CD4-positive, alpha-beta T cell (primary cell): Measurements from ENCODE around the gene DBP. TPM values are rescaled to one million over a fixed set of nuclear protein-coding genes. Genes with fewer than 3 reads are reported as not detected.

ENCODE experiments used
- ATAC-seq: fragments of 200-7000 bp; cut with Tn5 transposase; one replicate; pipeline ENCODE4 v1.10.0; 2022; ENCODE audit warnings: mild to moderate bottlenecking; ENCODE audit not compliant: poor library complexity
- CTCF ChIA-PET: fragments of 350-600 bp; sonication (Branson Sonifier 250); formaldehyde crosslinking; loops from one replicate; lab custom pipeline; 2021; ENCODE audit warnings: antibody characterized with exemption, inconsistent platforms; lab: Charles Lee
- POLR2A ChIA-PET: fragments of 350-600 bp; sonication (Branson Sonifier 250); formaldehyde crosslinking; loops from one replicate; lab custom pipeline; 2021; ENCODE audit warnings: antibody characterized with exemption, inconsistent platforms; lab: Charles Lee
- DNase-seq, 14 experiments: peaks; one replicate each; pipeline ENCODE4 v3.0.0-alpha.2; 2013 to 2020; ENCODE audit warnings: mixed read lengths in 2 of 14
- H3K27ac ChIP-seq, 2 donors: one replicate each; pipeline versions ENCODE4 v1.5.1 to v1.7.0; 2013; ENCODE audit warnings: low read length in 2 of 2, low read depth in 1 of 2, mild to moderate bottlenecking in 1 of 2
- H3K27me3 ChIP-seq, 2 experiments: 1 replicate in 1 of 2; 2 replicates in 1 of 2; pipeline versions ENCODE4 v1.6.1 to v1.7.0; 2013; ENCODE audit warnings: low read length in 2 of 2, control low read depth in 1 of 2, mild to moderate bottlenecking in 1 of 2, moderate library complexity in 1 of 2; ENCODE audit not compliant: insufficient read depth in 2 of 2, control insufficient read depth in 1 of 2
- H3K36me3 ChIP-seq: one replicate; pipeline ENCODE4 v1.6.1; 2013; ENCODE audit warnings: low read length, control low read depth; ENCODE audit not compliant: insufficient read depth
- H3K4me1 ChIP-seq: one replicate; pipeline ENCODE4 v1.6.1; 2013; ENCODE audit warnings: low read length, control low read depth; ENCODE audit not compliant: insufficient read depth
- H3K4me3 ChIP-seq: one replicate; pipeline ENCODE4 v1.5.1; 2013; ENCODE audit warnings: mild to moderate bottlenecking, low read length, moderate library complexity
- H3K9me3 ChIP-seq, 2 experiments: 1 replicate in 1 of 2; 2 replicates in 1 of 2; pipeline versions ENCODE4 v1.6.1 to v1.7.0; 2013; ENCODE audit warnings: low read length in 2 of 2, mild to moderate bottlenecking in 2 of 2, control low read depth in 1 of 2, moderate library complexity in 1 of 2; ENCODE audit not compliant: control insufficient read depth in 1 of 2, insufficient read depth in 1 of 2
- H3K27ac Mint-ChIP-seq: one replicate; pipeline ENCODE4 v1.8.0; 2020; ENCODE audit warnings: mixed read lengths
- H3K27me3 Mint-ChIP-seq: one replicate; pipeline ENCODE4 v1.8.0; 2021; ENCODE audit warnings: mixed read lengths
- H3K36me3 Mint-ChIP-seq: one replicate; pipeline ENCODE4 v1.8.0; 2021; ENCODE audit warnings: low read depth, mixed read lengths
- H3K4me1 Mint-ChIP-seq: one replicate; pipeline ENCODE4 v1.8.0; 2021; ENCODE audit warnings: low read depth, mixed read lengths
- H3K4me3 Mint-ChIP-seq: one replicate; pipeline ENCODE4 v1.8.0; 2020; ENCODE audit warnings: mild to moderate bottlenecking, mixed read lengths
- H3K9me3 Mint-ChIP-seq: one replicate; pipeline ENCODE4 v1.8.0; 2020; ENCODE audit warnings: mixed read lengths
- intact Hi-C, 2 experiments: fragments of 100-400 bp; cut with DNase I in 1 of 2; cut with micrococcal nuclease in 1 of 2; formaldehyde crosslinking; loops; one replicate each; pipeline versions ENCODE4 v1.15.1 to v1.9.0; 2023 to 2025; cut with DNase I, micrococcal nuclease
- total RNA-seq, 174 experiments: library from RNA in 2 of 174; stranded (reverse) in 2 of 174; gene quantifications; one replicate each; pipeline ENCODE4 v1.2.3 and lab custom pipeline; 2021 to 2026
- TF ChIP-seq, protein P1 (sequence below): fragments of 200-600 bp; IDR thresholded peaks from one replicate; pipeline ENCODE4 v1.8.0; 2022; ENCODE audit warnings: antibody characterized with exemption, mild to moderate bottlenecking

DBP gene
- total RNA-seq, 2 experiments from 2014 or later, result 48.3 to 55.6 TPM

DNA sequence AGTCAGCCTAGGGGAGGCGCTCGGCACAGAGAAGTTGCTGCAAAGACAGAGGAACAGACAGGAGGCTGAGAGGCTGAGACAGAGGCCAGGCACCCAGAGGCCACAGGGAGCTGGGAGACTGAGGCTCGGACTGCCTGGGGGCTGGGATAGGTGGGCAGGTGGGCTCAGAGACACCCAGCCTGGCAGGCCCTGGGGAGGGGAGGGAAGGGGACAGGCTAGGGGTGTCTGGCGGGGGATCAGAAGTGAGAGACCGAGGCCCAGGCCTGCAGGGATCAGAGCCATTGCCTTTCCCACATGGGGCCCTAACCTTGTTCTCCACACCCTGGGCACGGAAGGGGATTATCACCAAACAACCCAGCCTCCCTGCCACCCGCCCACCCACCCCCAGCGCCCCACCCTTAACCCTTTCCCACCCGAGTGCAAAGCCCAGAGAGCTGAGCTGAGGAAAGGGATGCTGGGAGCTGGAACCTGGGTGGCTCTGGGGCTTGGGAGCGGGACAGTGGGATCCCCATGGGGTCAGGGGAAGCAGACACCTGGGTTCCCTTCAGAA is 34.3 kb upstream of the DBP start:
- Mint-ChIP-seq H3K4me1 (peaks cover 7% of the 10 kb centered on the region), H3K4me3 (no peak overlapping the region), H3K36me3 (no peaks in the 10 kb centered on the region), H3K9me3 (no peaks in the 10 kb centered on the region), H3K27me3 (no peaks in the 10 kb centered on the region), H3K27ac (no peak overlapping the region)
- DNase-seq (no peak), ATAC-seq (no peak)
- peaks cover 9% of the 10 kb centered on the region for H3K4me1 ChIP-seq
- ChIA-PET CTCF (no interaction called here), POLR2A (no interaction called here)
- no peak overlapping the region for H3K27ac ChIP-seq
- H3K4me3 ChIP-seq, result no peak overlapping the region
- TF ChIP-seq, protein P1, sequence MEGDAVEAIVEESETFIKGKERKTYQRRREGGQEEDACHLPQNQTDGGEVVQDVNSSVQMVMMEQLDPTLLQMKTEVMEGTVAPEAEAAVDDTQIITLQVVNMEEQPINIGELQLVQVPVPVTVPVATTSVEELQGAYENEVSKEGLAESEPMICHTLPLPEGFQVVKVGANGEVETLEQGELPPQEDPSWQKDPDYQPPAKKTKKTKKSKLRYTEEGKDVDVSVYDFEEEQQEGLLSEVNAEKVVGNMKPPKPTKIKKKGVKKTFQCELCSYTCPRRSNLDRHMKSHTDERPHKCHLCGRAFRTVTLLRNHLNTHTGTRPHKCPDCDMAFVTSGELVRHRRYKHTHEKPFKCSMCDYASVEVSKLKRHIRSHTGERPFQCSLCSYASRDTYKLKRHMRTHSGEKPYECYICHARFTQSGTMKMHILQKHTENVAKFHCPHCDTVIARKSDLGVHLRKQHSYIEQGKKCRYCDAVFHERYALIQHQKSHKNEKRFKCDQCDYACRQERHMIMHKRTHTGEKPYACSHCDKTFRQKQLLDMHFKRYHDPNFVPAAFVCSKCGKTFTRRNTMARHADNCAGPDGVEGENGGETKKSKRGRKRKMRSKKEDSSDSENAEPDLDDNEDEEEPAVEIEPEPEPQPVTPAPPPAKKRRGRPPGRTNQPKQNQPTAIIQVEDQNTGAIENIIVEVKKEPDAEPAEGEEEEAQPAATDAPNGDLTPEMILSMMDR, result no peak
- H3K27me3 ChIP-seq, result no peaks in the 10 kb centered on the region
- H3K36me3 ChIP-seq, result no peaks in the 10 kb centered on the region
- intact Hi-C loops, result no loop called here
- no peaks in the 10 kb centered on the region for H3K9me3 ChIP-seq

DNA sequence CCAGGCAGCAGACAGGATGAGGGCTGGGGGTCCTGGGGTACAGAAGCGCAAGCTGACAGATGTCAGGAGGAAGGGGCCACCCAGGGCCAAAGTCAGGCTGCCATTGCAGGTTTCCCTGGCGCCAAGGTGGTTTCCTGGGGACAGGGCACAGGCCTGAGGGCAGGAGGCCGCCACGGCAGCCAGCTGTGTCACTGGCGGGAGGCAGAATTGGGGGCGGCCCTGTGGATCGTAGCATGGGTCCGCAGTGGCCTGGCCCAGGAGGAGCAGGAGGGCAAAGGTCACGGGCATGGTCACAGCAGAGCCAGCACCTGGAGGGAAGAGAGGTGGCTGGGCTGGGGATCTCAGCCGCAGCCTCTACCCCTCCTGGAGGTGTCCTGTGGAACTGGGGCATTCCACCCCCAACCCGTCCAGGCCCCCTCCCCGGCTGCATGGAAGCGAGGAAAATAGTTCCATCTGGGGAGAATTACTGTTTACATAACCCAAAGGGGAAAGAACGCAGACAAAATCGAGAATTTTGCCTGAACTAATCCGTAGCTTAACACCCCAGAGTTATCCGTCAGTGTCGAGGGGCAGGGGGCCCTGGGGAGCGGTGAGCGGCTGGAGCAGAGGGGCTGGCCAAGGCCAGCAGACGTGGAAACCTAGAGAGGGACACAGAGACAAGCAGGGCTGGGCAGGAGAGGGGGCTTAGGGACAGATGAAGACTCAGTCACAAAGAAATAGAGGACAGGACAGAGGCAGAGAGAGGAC is 33.7 kb upstream of the DBP start:
- Histone ChIP-seq H3K9me3 (no peaks in the 10 kb centered on the region), H3K36me3 (no peaks in the 10 kb centered on the region), H3K27me3 (no peaks in the 10 kb centered on the region), H3K4me1 (peaks cover 9% of the 10 kb centered on the region), H3K27ac (no peak overlapping the region), H3K4me3 (no peak overlapping the region)
- ChIA-PET CTCF (no interaction called here), POLR2A (no interaction called here)
- no peaks in the 10 kb centered on the region for H3K36me3 Mint-ChIP-seq
- H3K27me3 Mint-ChIP-seq, result no peaks in the 10 kb centered on the region
- intact Hi-C loops, result no loop called here
- H3K9me3 Mint-ChIP-seq, result no peaks in the 10 kb centered on the region
- ATAC-seq (no peak), DNase-seq (no peak)
- no peak overlapping the region for H3K4me3 Mint-ChIP-seq
- TF ChIP-seq, protein P1, result no peak
- H3K4me1 Mint-ChIP-seq, result peaks cover 7% of the 10 kb centered on the region
- H3K27ac Mint-ChIP-seq, result no peak overlapping the region

DNA sequence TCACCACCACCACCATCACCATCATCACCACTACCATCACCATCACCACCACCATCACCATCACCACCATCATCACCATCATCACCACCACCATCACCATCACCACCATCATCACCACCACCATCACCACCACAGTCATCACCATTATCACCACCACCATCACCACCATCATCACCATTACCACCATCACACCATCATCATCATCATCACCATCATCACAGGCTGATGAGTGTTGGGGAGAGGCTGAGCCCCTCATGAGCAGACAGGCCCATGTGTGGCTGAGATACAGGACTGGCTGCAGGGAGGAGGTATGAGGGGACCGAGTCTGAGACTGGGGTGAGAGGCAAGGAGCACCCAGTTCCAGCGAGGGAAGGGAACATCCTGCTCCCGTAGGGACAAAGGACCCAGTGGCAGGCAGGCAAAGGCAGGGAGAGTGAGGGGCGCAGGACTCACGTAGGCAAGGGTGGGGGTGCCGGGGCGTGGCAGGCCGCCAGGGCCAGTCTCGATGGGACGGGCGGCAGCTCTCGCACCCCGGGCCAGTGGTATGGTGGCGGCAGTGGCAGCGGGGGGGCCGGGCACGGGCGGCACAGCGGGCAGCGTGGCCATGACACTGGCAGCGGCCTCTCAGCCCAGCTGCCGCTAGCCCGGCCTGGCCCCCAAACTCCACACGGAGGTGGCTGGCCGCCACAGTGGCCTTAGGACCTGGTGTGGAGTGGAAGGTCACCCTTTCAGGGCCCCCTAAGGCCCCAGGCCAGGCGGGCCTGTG is 32.9 kb upstream of the DBP start:
- H3K27me3 Mint-ChIP-seq, result no peaks in the 10 kb centered on the region
- no peak for ATAC-seq
- TF ChIP-seq, protein P1, result no peak
- H3K4me3 Mint-ChIP-seq, result no peak overlapping the region
- CTCF ChIA-PET, result no interaction called here
- peaks cover 2% of the 10 kb centered on the region for H3K4me1 ChIP-seq
- H3K4me1 Mint-ChIP-seq, result peaks cover 1% of the 10 kb centered on the region
- DNase-seq, result no peak
- H3K4me3 ChIP-seq, result no peak overlapping the region
- H3K9me3 Mint-ChIP-seq, result no peaks in the 10 kb centered on the region
- no peak overlapping the region for H3K27ac ChIP-seq
- H3K36me3 Mint-ChIP-seq, result no peaks in the 10 kb centered on the region
- H3K9me3 ChIP-seq, result no peaks in the 10 kb centered on the region
- no peaks in the 10 kb centered on the region for H3K27me3 ChIP-seq
- no peaks in the 10 kb centered on the region for H3K36me3 ChIP-seq
- H3K27ac Mint-ChIP-seq, result no peak overlapping the region
- intact Hi-C loops, result no loop called here
- POLR2A ChIA-PET, result no interaction called here
